Stomach (tissue), 9 donors: Measurements from ENCODE around the gene PHOX2A. TPM values are rescaled to one million over a fixed set of nuclear protein-coding genes. Genes with fewer than 3 reads are reported as not detected.

Source experiments
- DNase-seq, 2 donors: peaks; one replicate each; pipeline versions ENCODE4 v3.0.0 to v3.0.0-alpha.2; 2013 to 2019
- H3K27ac ChIP-seq, 5 donors: fragments of 200-600 bp in 4 of 5; sonication (generic) in 4 of 5; one replicate each; pipeline ENCODE4 v1.5.1; 2013 to 2019; ENCODE audit warnings: mild to moderate bottlenecking in 1 of 5, moderate library complexity in 1 of 5
- H3K27me3 ChIP-seq, 3 donors: fragments of 200-600 bp; sonication (generic); one replicate each; pipeline ENCODE4 v1.5.1; 2017 to 2019; ENCODE audit warnings: mixed run types in 1 of 3
- H3K36me3 ChIP-seq, 4 donors: fragments of 200-600 bp; sonication (generic); 1 replicate in 3 of 4; 2 replicates in 1 of 4; pipeline ENCODE4 v1.5.1; 2016 to 2019
- H3K4me1 ChIP-seq, 4 donors: fragments of 200-600 bp; sonication (generic); one replicate each; pipeline ENCODE4 v1.5.1; 2016 to 2019
- H3K4me3 ChIP-seq, 4 donors: fragments of 200-600 bp; sonication (generic) in 3 of 4; one replicate each; pipeline ENCODE4 v1.5.1; 2016 to 2019; ENCODE audit warnings: mild to moderate bottlenecking in 1 of 4
- H3K9me3 ChIP-seq, 4 donors: fragments of 200-600 bp; sonication (generic); one replicate each; pipeline ENCODE4 v1.5.1; 2016 to 2019
- EP300 ChIP-seq: sonication (generic); formaldehyde crosslinking; IDR thresholded peaks from one replicate; pipeline ENCODE4 v1.6.1; 2017; ENCODE audit warnings: antibody characterized with exemption
- POLR2A ChIP-seq, 4 donors: fragments of 450-650 bp; IDR thresholded peaks; one replicate each; pipeline ENCODE4 v1.6.1; 2016; ENCODE audit warnings: antibody characterized with exemption in 4 of 4, control low read depth in 2 of 4, mild to moderate bottlenecking in 1 of 4, moderate library complexity in 1 of 4
- POLR2AphosphoS5 ChIP-seq, 3 donors: sonication (generic); formaldehyde crosslinking; IDR thresholded peaks; one replicate each; pipeline ENCODE4 v1.6.1; 2016; ENCODE audit warnings: antibody characterized with exemption in 3 of 3
- whole genome bisulfite sequencing, 5 donors: extraction: QIAGEN DNeasy Blood & Tissue Kit in 3 of 5; methylation state at CpG; one replicate each; pipeline versions ENCODE4 v1.1.5 to v1.1.7; 2013 to 2018; 5-methylcytosine and 5-hydroxymethylcytosine counted together
- intact Hi-C: fragments of 100-400 bp; cut with DNase I; formaldehyde crosslinking; loops from one replicate; pipeline ENCODE4 v1.15.1; 2023; ENCODE audit warnings: low total_unique reads
- polyA plus RNA-seq, 3 donors: library from polyadenylated mRNA; stranded (reverse); fragments of 200-250 nt; gene quantifications; one replicate each; pipeline ENCODE4 v1.2.3, GENCODE V29; 2013
- total RNA-seq, 5 donors: library from RNA; depleted of rRNA; stranded (reverse); fragments of >200 nt; gene quantifications; one replicate each; pipeline versions ENCODE4 v1.1.0 to v1.2.3, GENCODE V29; 2014 to 2016
- TF ChIP-seq, protein P1 (sequence below), 7 experiments: fragments of 450-650 bp in 4 of 7; fragments of 200-600 bp in 3 of 7; sonication (generic) in 3 of 7; IDR thresholded peaks; one replicate each; pipeline ENCODE4 v1.5.1; 2016 to 2019; ENCODE audit warnings: antibody characterized with exemption in 7 of 7, control low read depth in 2 of 7, mild to moderate bottlenecking in 1 of 7
- donor health status: healthy with polysubstance abuse.
- donor health status: Bipolar disorder and iron deficiency.
- donor health status: healthy.

PHOX2A gene
- total and polyA plus RNA-seq, 8 donors, result 0.53 TPM; not detected in 7

DNA sequence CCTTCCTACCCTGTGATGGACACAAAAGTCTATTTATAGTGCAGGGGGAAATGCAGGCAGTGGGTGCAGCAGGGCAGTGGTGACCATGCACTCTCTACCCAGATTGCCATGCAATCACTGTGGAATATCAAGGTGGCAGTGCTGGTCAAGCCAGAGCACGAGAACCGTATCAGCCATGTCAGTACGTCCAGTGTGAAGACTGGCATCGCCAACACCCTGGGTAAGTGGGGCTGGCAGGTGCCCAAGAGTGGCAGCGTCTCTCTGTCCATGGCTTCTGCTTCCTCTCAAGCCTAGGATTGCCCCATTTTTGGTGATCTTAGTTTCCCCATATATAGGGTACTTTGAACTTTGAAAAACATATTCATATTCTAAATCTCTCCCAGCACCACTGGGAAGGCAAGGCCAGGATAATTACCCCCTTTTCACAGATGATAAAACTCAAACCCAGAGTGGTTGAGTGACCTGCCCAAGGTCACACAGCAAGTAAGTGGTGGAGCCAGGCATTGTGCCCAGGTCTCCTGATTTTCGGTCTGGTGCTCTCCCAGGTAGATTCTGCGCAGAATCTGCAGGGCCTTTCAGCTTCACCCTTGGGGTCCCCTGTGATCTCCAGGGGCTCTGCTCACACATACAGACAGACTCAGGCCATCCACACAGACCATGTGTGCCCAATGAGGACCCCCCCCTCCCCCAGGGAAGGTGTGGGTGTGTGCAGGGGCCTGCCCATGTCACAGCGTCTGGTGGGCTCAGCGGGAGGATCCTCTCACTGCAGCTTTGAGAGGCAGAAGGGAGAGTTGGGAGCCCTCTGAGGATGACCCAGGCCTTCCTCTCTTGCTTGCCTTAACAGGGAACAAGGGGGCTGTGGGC is 12.3 kb downstream of the PHOX2A start:
- TF ChIP-seq EP300 (no peak), POLR2A (IDR thresholded peaks at IDR 0.05) (no peak), POLR2AphosphoS5 (IDR thresholded peaks at IDR 0.05) (no peak)
- TF ChIP-seq, protein P1, sequence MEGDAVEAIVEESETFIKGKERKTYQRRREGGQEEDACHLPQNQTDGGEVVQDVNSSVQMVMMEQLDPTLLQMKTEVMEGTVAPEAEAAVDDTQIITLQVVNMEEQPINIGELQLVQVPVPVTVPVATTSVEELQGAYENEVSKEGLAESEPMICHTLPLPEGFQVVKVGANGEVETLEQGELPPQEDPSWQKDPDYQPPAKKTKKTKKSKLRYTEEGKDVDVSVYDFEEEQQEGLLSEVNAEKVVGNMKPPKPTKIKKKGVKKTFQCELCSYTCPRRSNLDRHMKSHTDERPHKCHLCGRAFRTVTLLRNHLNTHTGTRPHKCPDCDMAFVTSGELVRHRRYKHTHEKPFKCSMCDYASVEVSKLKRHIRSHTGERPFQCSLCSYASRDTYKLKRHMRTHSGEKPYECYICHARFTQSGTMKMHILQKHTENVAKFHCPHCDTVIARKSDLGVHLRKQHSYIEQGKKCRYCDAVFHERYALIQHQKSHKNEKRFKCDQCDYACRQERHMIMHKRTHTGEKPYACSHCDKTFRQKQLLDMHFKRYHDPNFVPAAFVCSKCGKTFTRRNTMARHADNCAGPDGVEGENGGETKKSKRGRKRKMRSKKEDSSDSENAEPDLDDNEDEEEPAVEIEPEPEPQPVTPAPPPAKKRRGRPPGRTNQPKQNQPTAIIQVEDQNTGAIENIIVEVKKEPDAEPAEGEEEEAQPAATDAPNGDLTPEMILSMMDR (IDR thresholded peaks at IDR 0.05), result no peak
- intact Hi-C loops, result no loop called here
- peaks cover 13 to 35% (median 24%) of the 10 kb centered on the region in 4 donors for H3K4me1 ChIP-seq
- no peak overlapping the region for H3K4me3 ChIP-seq
- no peaks in the 10 kb centered on the region for H3K27me3 ChIP-seq
- DNase-seq, result no peak
- peaks cover 87 to 100% (median 95%) of the 10 kb centered on the region in 4 donors for H3K36me3 ChIP-seq
- H3K9me3 ChIP-seq, result no peaks in the 10 kb centered on the region
- 77 to 89% (median 84%) methylated on average over 7 to 9 of the region's 9 CpGs for WGBS, 5 donors
- no peak overlapping the region for H3K27ac ChIP-seq

DNA sequence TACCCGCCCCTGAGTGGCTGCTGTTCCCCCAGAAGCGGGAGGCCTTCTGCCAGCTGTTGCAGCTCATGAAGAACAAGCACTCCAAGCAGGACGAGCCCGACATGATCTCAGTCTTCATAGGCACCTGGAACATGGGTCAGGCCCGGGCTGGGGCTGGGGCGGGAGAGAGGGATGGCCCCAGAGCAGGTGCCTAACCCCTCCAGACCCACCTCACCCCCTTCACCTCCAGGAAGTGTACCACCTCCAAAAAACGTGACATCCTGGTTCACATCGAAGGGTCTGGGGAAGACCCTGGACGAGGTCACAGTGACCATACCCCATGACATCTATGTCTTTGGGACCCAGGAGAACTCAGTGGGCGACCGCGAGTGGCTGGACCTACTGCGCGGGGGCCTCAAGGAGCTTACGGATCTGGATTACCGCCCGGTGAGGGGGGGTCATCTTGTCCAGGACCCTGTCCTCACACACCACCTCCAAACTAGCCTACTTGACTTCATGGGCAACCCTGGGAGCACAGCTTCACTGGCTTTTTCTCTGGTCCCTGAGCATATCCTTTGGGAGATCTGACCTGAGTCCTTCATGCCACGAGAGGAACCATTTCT is 13.1 kb downstream of the PHOX2A start:
- Histone ChIP-seq H3K27me3 (no peaks in the 10 kb centered on the region), H3K27ac (no peak overlapping the region), H3K4me3 (no peak overlapping the region), H3K9me3 (no peaks in the 10 kb centered on the region), H3K4me1 (peaks cover 19 to 35% (median 26%) of the 10 kb centered on the region in 4 donors), H3K36me3 (peaks cover 83 to 94% (median 88%) of the 10 kb centered on the region in 4 donors)
- intact Hi-C loops, result no loop called here
- 90 to 93% (median 92%) methylated on average over 6 to 18 of the region's 18 CpGs for WGBS, 5 donors
- peak in 1 of 2 donors; percentile 23 for DNase-seq
- TF ChIP-seq, protein P1 (IDR thresholded peaks at IDR 0.05), result no peak
- TF ChIP-seq POLR2AphosphoS5 (IDR thresholded peaks at IDR 0.05) (no peak), EP300 (no peak), POLR2A (IDR thresholded peaks at IDR 0.05) (no peak)

GRCh38 chr11:72229925-72230763 is 13.8 kb downstream of the PHOX2A start:
- Histone ChIP-seq H3K4me1 (peaks cover 26 to 35% (median 30%) of the 10 kb centered on the region in 4 donors), H3K27me3 (no peaks in the 10 kb centered on the region), H3K36me3 (peaks cover 76 to 86% (median 81%) of the 10 kb centered on the region in 4 donors), H3K9me3 (no peaks in the 10 kb centered on the region), H3K4me3 (no peak overlapping the region), H3K27ac (no peak overlapping the region)
- TF ChIP-seq POLR2A (IDR thresholded peaks at IDR 0.05) (no peak), POLR2AphosphoS5 (IDR thresholded peaks at IDR 0.05) (no peak), EP300 (no peak)
- TF ChIP-seq, protein P1 (IDR thresholded peaks at IDR 0.05), result no peak
- DNase-seq, result peak in 1 of 2 donors; percentile 21
- 91 to 96% (median 94%) methylated on average over 18 to 21 of the region's 21 CpGs for WGBS, 5 donors
- intact Hi-C loops, result no loop called here

- H3K9me3 ChIP-seq, result no peaks in the 10 kb centered on the region
- no peak overlapping the region for H3K27ac ChIP-seq
- intact Hi-C loops, result no loop called here
- peaks cover 28 to 35% (median 32%) of the 10 kb centered on the region in 4 donors for H3K4me1 ChIP-seq
- peaks cover 68 to 79% (median 73%) of the 10 kb centered on the region in 4 donors for H3K36me3 ChIP-seq
- WGBS, 5 donors, result 85 to 98% (median 93%) methylated on average over 8 of the region's 8 CpGs
- no peak overlapping the region for H3K4me3 ChIP-seq
- peak in 1 of 2 donors; percentile 17 for DNase-seq
- TF ChIP-seq EP300, result no peak
- TF ChIP-seq, protein P1 (IDR thresholded peaks at IDR 0.05), result no peak
- TF ChIP-seq POLR2AphosphoS5 (IDR thresholded peaks at IDR 0.05), result no peak
- TF ChIP-seq POLR2A (IDR thresholded peaks at IDR 0.05), result no peak
- no peaks in the 10 kb centered on the region for H3K27me3 ChIP-seq
These were observed 14.5 kb downstream of the PHOX2A start for GRCh38 chr11:72229336-72229924.
